HUES48 (cell line): Measurements from ENCODE around the gene DRG2.

ENCODE experiments used
- H3K27ac ChIP-seq: one replicate; pipeline ENCODE4 v1.7.0; 2013; ENCODE audit warnings: low read depth, low read length, inconsistent platforms
- H3K27me3 ChIP-seq: 2 replicates; pipeline ENCODE4 v1.6.1; 2013; ENCODE audit warnings: mild to moderate bottlenecking, low read length; ENCODE audit not compliant: control insufficient read depth, insufficient read depth
- H3K36me3 ChIP-seq: 2 replicates; pipeline ENCODE4 v1.6.1; 2013; ENCODE audit warnings: low read length; ENCODE audit not compliant: control insufficient read depth, insufficient read depth
- H3K4me1 ChIP-seq: 2 replicates; pipeline ENCODE4 v1.6.1; 2013; ENCODE audit warnings: mild to moderate bottlenecking, low read length; ENCODE audit not compliant: control insufficient read depth, insufficient read depth
- H3K4me3 ChIP-seq: 2 replicates; pipeline ENCODE4 v1.5.1; 2013; ENCODE audit warnings: mild to moderate bottlenecking, low read depth, low read length
- H3K9ac ChIP-seq: 2 replicates; pipeline ENCODE4 v1.6.1; 2013; ENCODE audit warnings: mild to moderate bottlenecking, low read depth, low read length, moderate library complexity
- H3K9me3 ChIP-seq: 2 replicates; pipeline ENCODE4 v1.6.1; 2013; ENCODE audit warnings: low read length; ENCODE audit not compliant: control insufficient read depth, insufficient read depth

The DRG2 gene

DNA sequence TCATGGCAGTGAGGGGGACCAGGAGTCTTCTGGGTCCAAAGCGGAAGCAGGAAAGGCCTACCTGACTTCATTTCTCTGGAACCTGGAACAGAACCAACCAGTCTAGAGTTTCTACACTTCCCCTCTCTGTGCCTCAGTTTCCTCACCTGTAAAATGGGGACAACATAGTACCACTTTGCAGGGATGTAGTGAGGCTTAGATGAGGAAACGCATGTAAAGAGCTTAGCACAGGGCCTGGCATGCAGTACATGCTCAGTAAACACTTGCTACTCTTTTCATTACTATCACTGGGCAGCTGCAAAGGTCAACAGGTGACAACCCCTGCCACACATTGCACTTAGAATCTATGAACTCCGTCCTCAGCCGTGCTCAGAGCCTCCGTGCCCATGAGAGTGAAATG is 45.0 kb downstream of the DRG2 start:
- Histone ChIP-seq H3K27ac (no peak overlapping the region), H3K4me3 (no peak overlapping the region), H3K9me3 (no peaks in the 10 kb centered on the region), H3K36me3 (no peaks in the 10 kb centered on the region), H3K4me1 (no peaks in the 10 kb centered on the region), H3K27me3 (no peaks in the 10 kb centered on the region), H3K9ac (no peak overlapping the region)

DNA sequence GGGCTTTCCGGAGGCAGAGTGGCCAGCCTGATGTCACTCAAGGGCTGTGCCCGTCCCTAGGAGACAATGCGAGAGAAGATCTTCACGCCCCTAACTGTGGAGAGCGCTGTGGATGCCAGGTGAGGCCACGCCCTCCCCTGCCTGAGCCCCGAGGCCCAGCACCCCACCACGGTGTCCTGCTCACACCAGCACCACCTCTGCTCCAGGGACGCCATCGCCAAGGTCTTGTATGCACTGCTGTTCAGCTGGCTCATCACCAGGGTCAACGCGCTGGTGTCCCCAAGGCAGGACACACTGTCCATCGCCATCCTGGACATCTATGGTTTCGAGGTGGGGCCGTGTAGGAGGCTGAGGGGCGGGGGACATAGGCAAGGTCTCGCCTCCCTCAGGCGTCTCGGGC is 48.6 kb downstream of the DRG2 start:
- Histone ChIP-seq H3K9ac (no peak overlapping the region), H3K27ac (no peak overlapping the region), H3K4me1 (no peaks in the 10 kb centered on the region), H3K4me3 (no peak overlapping the region), H3K36me3 (no peaks in the 10 kb centered on the region), H3K9me3 (no peaks in the 10 kb centered on the region), H3K27me3 (no peaks in the 10 kb centered on the region)

DNA sequence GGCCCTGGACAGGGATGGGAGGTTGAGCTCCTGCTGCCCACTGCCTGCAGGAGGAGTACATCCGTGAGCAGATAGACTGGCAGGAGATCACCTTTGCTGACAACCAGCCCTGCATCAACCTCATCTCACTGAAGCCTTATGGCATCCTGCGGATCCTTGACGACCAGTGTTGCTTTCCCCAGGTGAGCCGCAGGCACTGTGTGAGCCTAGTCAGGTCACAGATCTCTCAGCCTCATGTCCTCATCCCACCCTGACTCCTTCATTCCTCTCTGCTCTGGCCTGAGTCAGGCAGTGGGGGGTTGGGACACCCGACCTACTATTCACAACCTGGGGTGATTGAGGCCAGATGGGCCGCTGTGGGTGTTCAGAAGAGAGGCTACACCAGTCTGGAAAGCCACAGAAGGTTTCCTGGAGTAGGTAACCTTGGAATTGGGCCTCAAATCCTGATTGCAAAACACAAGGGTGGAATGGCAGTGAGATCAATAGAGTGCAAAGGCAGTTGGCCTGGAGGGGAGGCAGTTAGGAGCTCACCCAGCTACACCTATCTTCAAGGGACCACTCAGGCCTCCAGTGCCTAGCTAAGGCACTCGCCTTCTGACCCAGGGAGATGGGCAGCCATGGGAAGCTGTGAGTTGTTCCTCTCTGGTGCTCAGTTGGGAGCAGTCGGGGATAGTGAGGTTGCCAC is 50.5 kb downstream of the DRG2 start:
- H3K9ac ChIP-seq: no peak overlapping the region
- no peak overlapping the region for H3K27ac ChIP-seq
- H3K4me3 ChIP-seq: no peak overlapping the region
- peaks cover 5% of the 10 kb centered on the region for H3K4me1 ChIP-seq
- H3K27me3 ChIP-seq: no peaks in the 10 kb centered on the region
- H3K36me3 ChIP-seq: no peaks in the 10 kb centered on the region
- no peaks in the 10 kb centered on the region for H3K9me3 ChIP-seq

DNA sequence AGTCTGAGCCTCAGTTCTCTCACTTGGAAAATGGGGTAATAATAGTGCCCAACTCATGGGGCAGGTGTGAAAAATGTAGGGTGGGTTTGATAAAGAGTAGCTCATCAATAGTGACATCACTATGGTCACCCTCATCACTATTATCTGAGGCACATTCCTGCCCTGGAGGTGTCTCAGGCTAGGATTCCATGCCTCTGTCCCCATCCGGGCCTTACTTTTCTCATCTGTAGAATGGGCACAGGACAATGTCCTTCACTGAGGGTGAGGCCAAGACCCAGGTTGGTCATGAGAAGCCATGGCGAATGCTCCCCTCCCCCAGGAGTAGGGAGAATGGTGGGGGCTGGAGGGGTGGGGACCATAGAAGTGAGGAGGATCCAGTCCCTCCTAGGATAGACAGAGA is 51.3 kb downstream of the DRG2 start:
- no peak overlapping the region for H3K4me3 ChIP-seq
- no peaks in the 10 kb centered on the region for H3K27me3 ChIP-seq
- no peak overlapping the region for H3K9ac ChIP-seq
- no peaks in the 10 kb centered on the region for H3K9me3 ChIP-seq
- H3K27ac ChIP-seq: no peak overlapping the region
- H3K4me1 ChIP-seq: peaks cover 8% of the 10 kb centered on the region
- H3K36me3 ChIP-seq: no peaks in the 10 kb centered on the region

DNA sequence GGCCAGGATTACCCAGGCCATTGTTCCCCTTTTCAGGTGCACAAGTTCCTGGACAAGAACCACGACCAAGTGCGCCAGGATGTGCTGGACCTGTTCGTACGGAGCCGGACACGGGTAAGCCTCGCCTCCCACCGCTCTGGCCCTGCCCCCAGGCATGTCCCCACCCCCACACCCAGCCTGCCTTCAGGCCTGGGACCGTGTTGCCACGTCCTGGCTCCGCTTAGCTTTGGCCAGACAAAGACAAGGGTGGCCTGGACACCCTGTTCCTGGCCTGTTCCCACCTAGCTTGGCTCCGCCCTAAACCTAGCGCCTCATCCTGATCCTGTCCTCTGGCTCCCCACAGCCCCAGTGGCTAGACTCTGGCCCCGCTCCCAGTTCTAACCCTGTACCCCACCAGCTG is 51.8 kb downstream of the DRG2 start:
- H3K27ac ChIP-seq: no peak overlapping the region
- H3K27me3 ChIP-seq: no peaks in the 10 kb centered on the region
- no peaks in the 10 kb centered on the region for H3K9me3 ChIP-seq
- no peak overlapping the region for H3K9ac ChIP-seq
- peaks cover 8% of the 10 kb centered on the region for H3K4me1 ChIP-seq
- no peak overlapping the region for H3K4me3 ChIP-seq
- no peaks in the 10 kb centered on the region for H3K36me3 ChIP-seq

GRCh38 chr17:18139949-18140348 is 52.2 kb downstream of the DRG2 start:
- H3K27ac ChIP-seq: no peak overlapping the region
- no peaks in the 10 kb centered on the region for H3K36me3 ChIP-seq
- H3K4me3 ChIP-seq: no peak overlapping the region
- H3K9ac ChIP-seq: no peak overlapping the region
- no peaks in the 10 kb centered on the region for H3K9me3 ChIP-seq
- peaks cover 8% of the 10 kb centered on the region for H3K4me1 ChIP-seq
- no peaks in the 10 kb centered on the region for H3K27me3 ChIP-seq

GRCh38 chr17:18140648-18141047 is 52.9 kb downstream of the DRG2 start:
- H3K27me3 ChIP-seq: no peaks in the 10 kb centered on the region
- H3K4me3 ChIP-seq: no peak overlapping the region
- H3K36me3 ChIP-seq: no peaks in the 10 kb centered on the region
- H3K27ac ChIP-seq: no peak overlapping the region
- no peak overlapping the region for H3K9ac ChIP-seq
- H3K4me1 ChIP-seq: peaks cover 8% of the 10 kb centered on the region
- no peaks in the 10 kb centered on the region for H3K9me3 ChIP-seq

DNA sequence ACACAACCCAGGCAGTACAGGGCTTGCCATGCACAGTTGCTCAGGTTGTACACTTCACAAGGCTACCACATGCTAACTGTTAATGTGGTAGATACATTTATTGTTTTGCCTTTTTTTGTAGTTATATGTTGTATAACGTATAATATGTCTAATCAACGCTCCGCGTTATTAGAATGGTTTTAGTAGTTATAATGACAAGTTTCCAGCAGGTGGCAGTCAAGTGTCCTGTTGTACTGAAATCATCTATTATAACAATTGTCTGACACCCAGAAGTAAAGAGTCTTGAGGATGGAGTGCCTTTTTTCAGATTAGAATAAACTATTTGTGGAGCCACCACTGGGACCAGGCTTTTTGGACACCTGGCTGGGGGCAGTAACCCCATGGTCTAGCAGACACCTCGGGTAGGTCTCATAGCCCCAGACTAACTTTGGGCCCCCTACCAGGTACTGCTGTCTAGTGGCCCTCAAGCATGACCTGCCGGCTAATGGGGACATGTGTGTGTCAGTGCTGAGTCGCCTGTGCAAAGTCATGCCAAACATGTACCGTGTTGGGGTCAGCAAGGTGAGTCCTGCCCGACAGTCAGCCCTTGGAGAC is 53.6 kb downstream of the DRG2 start:
- H3K9me3 ChIP-seq: no peaks in the 10 kb centered on the region
- H3K9ac ChIP-seq: no peak overlapping the region
- H3K36me3 ChIP-seq: no peaks in the 10 kb centered on the region
- no peak overlapping the region for H3K27ac ChIP-seq
- H3K4me3 ChIP-seq: no peak overlapping the region
- peaks cover 8% of the 10 kb centered on the region for H3K4me1 ChIP-seq
- H3K27me3 ChIP-seq: no peaks in the 10 kb centered on the region

DNA sequence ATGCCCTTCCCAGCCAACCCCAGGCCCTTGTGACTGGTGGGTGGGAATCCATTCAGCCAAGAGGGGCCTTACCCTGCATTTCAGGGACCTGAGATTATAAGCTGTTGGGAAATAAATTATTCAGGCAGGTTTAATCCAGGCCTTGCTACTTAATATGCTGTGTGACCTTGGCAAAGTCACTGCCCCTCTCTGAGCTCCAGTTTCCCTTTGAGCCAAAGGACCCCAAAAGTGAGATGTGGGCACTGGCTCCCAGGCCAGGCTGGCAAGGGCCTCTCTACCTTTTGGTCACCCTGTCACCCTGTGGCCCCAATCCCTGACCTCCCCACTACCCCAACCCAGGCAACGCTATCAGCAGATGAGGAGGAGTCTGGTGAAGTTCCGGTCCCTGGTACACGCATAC is 54.7 kb downstream of the DRG2 start:
- H3K36me3 ChIP-seq: no peaks in the 10 kb centered on the region
- no peak overlapping the region for H3K9ac ChIP-seq
- peaks cover 8% of the 10 kb centered on the region for H3K4me1 ChIP-seq
- H3K27me3 ChIP-seq: no peaks in the 10 kb centered on the region
- no peak overlapping the region for H3K27ac ChIP-seq
- no peaks in the 10 kb centered on the region for H3K9me3 ChIP-seq
- H3K4me3 ChIP-seq: no peak overlapping the region

DNA sequence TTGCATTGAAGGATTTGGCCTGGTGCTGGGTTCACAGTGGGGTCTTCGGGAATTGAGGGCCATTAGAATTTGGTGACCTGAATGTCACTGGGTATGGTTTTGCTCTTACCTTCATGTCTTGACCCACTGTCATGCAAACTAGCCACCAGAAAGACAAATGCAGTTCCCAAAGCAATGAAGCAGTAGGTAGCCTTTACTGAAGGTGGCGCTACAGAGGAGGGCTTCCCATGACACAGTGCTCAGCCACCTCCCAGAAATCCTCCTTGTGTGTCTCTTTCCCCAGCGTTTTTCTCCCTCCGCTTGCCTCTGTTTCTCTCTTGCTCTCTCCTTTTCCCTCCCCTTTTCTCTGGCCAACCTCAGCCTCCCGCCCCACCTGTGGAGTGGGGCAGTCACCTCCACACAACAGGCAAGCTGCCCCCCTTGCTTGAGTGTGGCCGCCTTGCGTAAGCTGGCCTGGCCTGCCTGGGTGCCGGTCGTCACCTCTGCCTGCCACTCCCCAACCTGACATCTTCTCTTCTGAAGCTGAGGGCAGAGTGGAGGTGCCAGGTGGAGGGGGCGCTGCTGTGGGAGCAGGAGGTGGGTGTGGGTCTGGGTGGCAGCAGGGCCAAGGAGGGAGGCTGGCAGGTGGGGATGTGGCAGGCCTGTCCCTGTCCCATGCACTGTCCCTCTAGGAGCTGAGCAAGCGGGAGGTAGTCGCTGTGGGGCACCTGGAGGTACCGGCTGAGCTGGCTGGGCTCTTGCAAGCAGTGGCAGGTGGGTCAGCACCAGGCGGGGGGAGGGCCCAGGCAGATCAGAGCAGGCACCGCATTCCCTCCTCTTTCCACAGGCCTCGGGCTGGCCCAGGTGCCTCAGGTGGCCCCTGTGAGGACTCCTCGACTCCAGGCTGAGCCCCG is 55.5 kb downstream of the DRG2 start:
- Histone ChIP-seq H3K27me3 (no peaks in the 10 kb centered on the region), H3K4me1 (peaks cover 8% of the 10 kb centered on the region), H3K36me3 (no peaks in the 10 kb centered on the region), H3K9ac (no peak overlapping the region; the same call in 1 of the 2 replicates), H3K9me3 (no peaks in the 10 kb centered on the region), H3K4me3 (no peak overlapping the region), H3K27ac (no peak overlapping the region)

DNA sequence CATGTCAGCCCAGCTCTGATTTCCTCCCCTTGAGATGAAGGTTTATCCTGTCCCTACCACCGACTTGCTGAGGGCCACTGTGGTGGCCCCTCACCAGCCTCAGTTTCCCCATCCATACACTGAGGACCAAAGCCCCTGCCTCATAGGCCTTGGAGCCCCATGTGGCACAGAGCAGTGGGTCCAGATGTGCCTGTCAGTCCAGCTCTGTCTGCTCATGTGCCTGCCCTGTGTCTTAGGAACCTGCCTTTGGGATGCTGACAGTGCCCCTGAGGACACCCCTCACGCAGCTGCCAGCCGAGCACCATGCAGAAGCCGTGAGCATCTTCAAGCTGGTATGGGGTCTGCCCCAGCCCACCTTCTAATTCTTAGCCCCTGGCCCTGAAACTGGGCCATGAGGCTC is 56.5 kb downstream of the DRG2 start:
- H3K27me3 ChIP-seq: no peaks in the 10 kb centered on the region
- H3K27ac ChIP-seq: no peak overlapping the region
- peaks cover 8% of the 10 kb centered on the region for H3K4me1 ChIP-seq
- H3K4me3 ChIP-seq: no peak overlapping the region
- no peaks in the 10 kb centered on the region for H3K36me3 ChIP-seq
- H3K9ac ChIP-seq: no peak overlapping the region
- no peaks in the 10 kb centered on the region for H3K9me3 ChIP-seq
